Measurements from ENCODE around the gene CYP2W1.
"Not testable (repeated sequence)": the region's sequence is repeated elsewhere in the genome, so short reads cannot be mapped to it uniquely, and the experiment has no call there.

Gene CYP2W1

GRCh38 chr7:957418-958220, 25.4 kb upstream of the CYP2W1 start:
- Mint-ChIP-seq H3K4me1 (peaks cover 13% of the 10 kb centered on the region), H3K9me3 (no peaks in the 10 kb centered on the region)
- no peak for TF ChIP-seq CTCF (IDR thresholded peaks at IDR 0.05; ENCODE audit: unreplicated experiment in 3 of 3)

DNA sequence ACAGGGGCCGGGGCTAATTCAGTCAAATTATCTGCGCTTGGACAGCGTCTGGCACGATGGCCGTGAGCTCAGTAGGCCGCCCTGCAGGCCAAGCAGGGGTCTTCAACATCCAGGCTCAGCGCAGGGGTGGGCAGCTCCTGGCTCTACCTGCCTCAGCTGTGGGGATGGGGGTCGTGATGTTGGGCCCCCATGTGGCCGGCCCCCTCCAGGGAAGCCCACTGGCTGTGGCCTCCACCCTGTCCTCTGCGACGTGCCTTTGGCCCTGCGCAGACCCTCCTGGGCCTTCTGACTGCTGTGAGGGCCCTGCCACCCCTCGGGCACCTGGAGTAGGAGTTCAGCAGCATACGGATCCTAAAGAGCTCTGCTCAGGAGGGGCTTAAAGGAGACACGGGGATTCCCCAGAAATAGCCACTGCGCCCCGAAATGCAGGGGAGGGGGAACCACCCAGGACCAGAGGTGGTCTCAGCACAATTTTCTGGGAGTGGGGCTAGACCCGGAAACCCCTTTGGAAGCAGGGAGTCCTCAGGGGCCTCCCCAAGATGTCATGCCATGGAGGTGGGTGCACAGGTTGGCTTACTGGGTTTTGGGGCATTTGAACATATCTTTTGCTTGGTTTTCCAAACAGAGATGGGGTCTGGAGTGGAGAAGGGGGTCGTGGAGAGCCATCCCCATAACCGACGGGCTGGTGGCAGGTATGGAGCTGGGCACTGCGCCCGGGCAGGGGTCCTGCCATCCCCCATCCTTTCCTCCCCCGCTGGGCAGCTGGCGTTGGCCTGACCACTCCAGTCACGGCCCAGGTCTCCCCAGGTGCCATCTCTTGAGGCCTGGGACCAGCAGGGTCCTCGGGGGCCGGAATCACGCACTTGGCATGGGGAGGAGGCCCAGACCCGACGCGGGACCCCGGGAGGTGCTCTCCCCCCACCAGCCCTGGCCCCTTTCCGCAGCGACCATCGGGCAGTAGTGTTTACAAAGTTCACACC, 24.5 kb upstream of the CYP2W1 start:
- H3K4me1 Mint-ChIP-seq = peaks cover 13% of the 10 kb centered on the region
- no peak overlapping the region for H3K4me3 Mint-ChIP-seq
- H3K27ac Mint-ChIP-seq = peak overlapping the region in 1 of 3 experiments; percentile 40
- peaks cover 30% of the 10 kb centered on the region for H3K27me3 Mint-ChIP-seq (ENCODE audit: low read depth)
- no peaks in the 10 kb centered on the region for H3K36me3 Mint-ChIP-seq (ENCODE audit: low read depth)
- H3K9me3 Mint-ChIP-seq = no peaks in the 10 kb centered on the region
- no peak for TF ChIP-seq CTCF (IDR thresholded peaks at IDR 0.05; ENCODE audit: unreplicated experiment in 3 of 3)

More at GRCh38 chr7:957418-958220, 25.4 kb upstream of the CYP2W1 start:
- Mint-ChIP-seq H3K27me3 (ENCODE audit: low read depth) (peaks cover 30% of the 10 kb centered on the region), H3K36me3 (ENCODE audit: low read depth) (no peaks in the 10 kb centered on the region), H3K4me3 (no peak overlapping the region), H3K27ac (no peak overlapping the region)

GRCh38 chr7:959271-959670, 23.7 kb upstream of the CYP2W1 start:
- Mint-ChIP-seq H3K27ac (peak overlapping the region in 1 of 3 experiments; percentile 40), H3K27me3 (ENCODE audit: low read depth) (peaks cover 30% of the 10 kb centered on the region), H3K9me3 (no peaks in the 10 kb centered on the region), H3K36me3 (ENCODE audit: low read depth) (no peaks in the 10 kb centered on the region), H3K4me3 (no peak overlapping the region), H3K4me1 (peaks cover 13% of the 10 kb centered on the region)
- no peak for TF ChIP-seq CTCF (IDR thresholded peaks at IDR 0.05; ENCODE audit: unreplicated experiment in 3 of 3)

GRCh38 chr7:959740-960139, 23.2 kb upstream of the CYP2W1 start:
- not testable (repeated sequence) for H3K4me3 Mint-ChIP-seq; H3K36me3 Mint-ChIP-seq (ENCODE audit: low read depth); H3K27ac Mint-ChIP-seq; H3K9me3 Mint-ChIP-seq
- Mint-ChIP-seq H3K27me3 (ENCODE audit: low read depth) (peaks cover 30% of the 10 kb centered on the region), H3K4me1 (peaks cover 16% of the 10 kb centered on the region)

DNA sequence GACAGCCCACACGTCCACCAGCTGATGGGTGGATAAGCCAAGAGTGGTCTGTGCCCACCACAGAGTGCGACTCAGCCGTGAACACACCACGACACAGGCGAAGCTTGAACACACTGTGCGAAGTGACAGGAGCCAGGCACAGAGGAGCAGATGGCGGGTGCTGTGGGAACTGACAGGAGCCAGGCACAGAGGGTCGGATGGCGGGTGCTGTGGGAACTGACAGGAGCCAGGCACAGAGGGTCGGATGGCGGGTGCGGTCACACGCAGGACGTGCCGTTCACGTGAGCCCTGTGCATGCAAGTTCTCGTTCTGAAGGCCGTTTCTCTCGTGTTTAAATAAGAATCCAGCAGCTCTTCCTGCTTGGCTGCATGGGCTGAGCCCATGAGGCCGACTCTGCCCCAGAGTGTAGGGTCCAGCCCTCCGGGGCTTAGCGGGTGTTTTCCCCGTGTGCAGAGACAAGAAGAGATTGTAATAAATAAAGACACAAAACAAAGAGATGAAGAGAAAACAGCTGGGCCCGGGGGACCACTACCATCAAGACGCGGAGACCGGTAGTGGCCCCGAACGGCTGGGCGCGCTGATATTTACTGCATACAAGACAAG, 22.6 kb upstream of the CYP2W1 start:
- H3K4me3 Mint-ChIP-seq = no peak overlapping the region
- H3K27me3 Mint-ChIP-seq (ENCODE audit: low read depth) = peaks cover 26% of the 10 kb centered on the region
- no peak for TF ChIP-seq CTCF (IDR thresholded peaks at IDR 0.05; ENCODE audit: unreplicated experiment in 3 of 3)
- peak overlapping the region in 2 of 3 experiments; percentile 8 to 44 for H3K27ac Mint-ChIP-seq
- H3K4me1 Mint-ChIP-seq = peaks cover 22% of the 10 kb centered on the region
- no peaks in the 10 kb centered on the region for H3K9me3 Mint-ChIP-seq
- H3K36me3 Mint-ChIP-seq (ENCODE audit: low read depth) = no peaks in the 10 kb centered on the region

DNA sequence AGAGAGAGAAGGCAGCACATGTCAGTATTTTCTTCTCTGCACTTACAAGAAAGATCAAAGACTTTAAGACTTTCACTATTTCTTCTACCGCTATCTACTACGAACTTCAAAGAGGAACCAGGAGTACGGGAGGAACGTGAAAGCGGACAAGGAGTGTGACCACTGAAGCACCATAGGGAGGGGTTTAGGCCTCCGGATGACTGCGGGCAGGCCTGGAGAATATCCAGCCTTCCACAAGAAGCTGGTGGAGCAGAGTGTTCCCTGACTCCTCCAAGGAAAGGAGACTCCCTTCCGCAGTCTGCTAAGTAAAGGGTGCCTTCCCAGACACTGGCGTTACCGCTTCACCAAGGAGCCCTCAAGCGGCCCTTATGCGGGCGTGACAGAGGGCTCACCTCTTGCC, 22.0 kb upstream of the CYP2W1 start:
- peaks cover 20% of the 10 kb centered on the region for H3K27me3 Mint-ChIP-seq (ENCODE audit: low read depth)
- H3K4me1 Mint-ChIP-seq = peaks cover 22% of the 10 kb centered on the region
- not testable (repeated sequence) for H3K36me3 Mint-ChIP-seq (ENCODE audit: low read depth); H3K9me3 Mint-ChIP-seq; H3K4me3 Mint-ChIP-seq
- H3K27ac Mint-ChIP-seq = peak overlapping the region in 2 of 3 experiments; percentile 8 to 44

Measured in nephron (organoid).